Measurements from ENCODE around the gene C17orf113. TPM values are rescaled to one million over a fixed set of nuclear protein-coding genes. Genes with fewer than 3 reads are reported as not detected.
"Not testable (repeated sequence)": the region's sequence is repeated elsewhere in the genome, so short reads cannot be mapped to it uniquely, and the experiment has no call there.

The C17orf113 gene
- total and polyA plus RNA-seq, 5 donors from 2014 or later, result 0.09 to 0.46 (median 0.33) TPM

GRCh38 chr17:42016411-42016831, 34.0 kb downstream of the C17orf113 start:
- H3K4me1 ChIP-seq (ENCODE audit: control insufficient read depth, insufficient read depth, low read length, poor library complexity, severe bottlenecking), result peaks cover 53% of the 10 kb centered on the region
- DNase-seq, result peak in 2 of 3 donors; percentile 15 to 35

GRCh38 chr17:42013740-42014139, 36.7 kb downstream of the C17orf113 start:
- peak overlapping the region in 3 of 4 donors; percentile 34 to 56 (median 36) for H3K4me3 Mint-ChIP-seq
- not testable (repeated sequence) for H3K9me3 ChIP-seq (ENCODE audit: control insufficient read depth in 2 of 2, low read length in 2 of 2)

More at GRCh38 chr17:42016411-42016831, 34.0 kb downstream of the C17orf113 start:
- Histone ChIP-seq H3K36me3 (ENCODE audit: control insufficient read depth, insufficient read depth, low read length) (peaks cover 2% of the 10 kb centered on the region), H3K4me3 (ENCODE audit: low read depth, low read length) (peak overlapping the region; percentile 97), H3K27ac (ENCODE audit: insufficient read depth, low read length, poor library complexity, severe bottlenecking) (peak overlapping the region; percentile 91), H3K9me3 (ENCODE audit: control insufficient read depth in 2 of 2, low read length in 2 of 2) (no peaks in the 10 kb centered on the region), H3K27me3 (ENCODE audit: control insufficient read depth, insufficient read depth, low read length) (no peaks in the 10 kb centered on the region)
- no peaks in the 10 kb centered on the region for H3K36me3 Mint-ChIP-seq
- no peak for ATAC-seq (ENCODE audit: low read depth in 2 of 2)
- H3K27ac Mint-ChIP-seq, result peak overlapping the region; percentile 100
- H3K4me1 Mint-ChIP-seq, result peaks cover 17 to 82% (median 59%) of the 10 kb centered on the region in 4 donors
- H3K27me3 Mint-ChIP-seq, result peaks cover 6% of the 10 kb centered on the region
- peak overlapping the region; percentile 99 to 100 (median 100) for H3K4me3 Mint-ChIP-seq
- H3K9me3 Mint-ChIP-seq, result no peaks in the 10 kb centered on the region

GRCh38 chr17:42012363-42012762, 38.0 kb downstream of the C17orf113 start:
- not testable (repeated sequence) for H3K4me3 ChIP-seq (ENCODE audit: low read depth, low read length); DNase-seq; H3K27me3 ChIP-seq (ENCODE audit: control insufficient read depth, insufficient read depth, low read length); ATAC-seq (ENCODE audit: low read depth in 2 of 2); H3K9me3 ChIP-seq (ENCODE audit: control insufficient read depth in 2 of 2, low read length in 2 of 2); H3K27ac Mint-ChIP-seq; H3K27me3 Mint-ChIP-seq; H3K27ac ChIP-seq (ENCODE audit: insufficient read depth, low read length, poor library complexity, severe bottlenecking); H3K36me3 ChIP-seq (ENCODE audit: control insufficient read depth, insufficient read depth, low read length); H3K9me3 Mint-ChIP-seq
- peaks cover 38% of the 10 kb centered on the region for H3K4me1 ChIP-seq (ENCODE audit: control insufficient read depth, insufficient read depth, low read length, poor library complexity, severe bottlenecking)
- Mint-ChIP-seq H3K36me3 (peaks cover 12% of the 10 kb centered on the region), H3K4me1 (peaks cover 18 to 76% (median 56%) of the 10 kb centered on the region in 4 donors), H3K4me3 (peak overlapping the region in 1 of 4 donors; percentile 11)

More at GRCh38 chr17:42013740-42014139, 36.7 kb downstream of the C17orf113 start:
- not testable (repeated sequence) for H3K27me3 ChIP-seq (ENCODE audit: control insufficient read depth, insufficient read depth, low read length); H3K4me3 ChIP-seq (ENCODE audit: low read depth, low read length); H3K27me3 Mint-ChIP-seq; ATAC-seq (ENCODE audit: low read depth in 2 of 2); H3K9me3 Mint-ChIP-seq; H3K36me3 ChIP-seq (ENCODE audit: control insufficient read depth, insufficient read depth, low read length); DNase-seq
- peaks cover 46% of the 10 kb centered on the region for H3K4me1 ChIP-seq (ENCODE audit: control insufficient read depth, insufficient read depth, low read length, poor library complexity, severe bottlenecking)
- peaks cover 22 to 89% (median 65%) of the 10 kb centered on the region in 4 donors for H3K4me1 Mint-ChIP-seq
- H3K36me3 Mint-ChIP-seq, result peaks cover 12% of the 10 kb centered on the region
- H3K27ac Mint-ChIP-seq, result peak overlapping the region in 1 of 3 donors; percentile 80
- peak overlapping the region; percentile 53 for H3K27ac ChIP-seq (ENCODE audit: insufficient read depth, low read length, poor library complexity, severe bottlenecking)

DNA sequence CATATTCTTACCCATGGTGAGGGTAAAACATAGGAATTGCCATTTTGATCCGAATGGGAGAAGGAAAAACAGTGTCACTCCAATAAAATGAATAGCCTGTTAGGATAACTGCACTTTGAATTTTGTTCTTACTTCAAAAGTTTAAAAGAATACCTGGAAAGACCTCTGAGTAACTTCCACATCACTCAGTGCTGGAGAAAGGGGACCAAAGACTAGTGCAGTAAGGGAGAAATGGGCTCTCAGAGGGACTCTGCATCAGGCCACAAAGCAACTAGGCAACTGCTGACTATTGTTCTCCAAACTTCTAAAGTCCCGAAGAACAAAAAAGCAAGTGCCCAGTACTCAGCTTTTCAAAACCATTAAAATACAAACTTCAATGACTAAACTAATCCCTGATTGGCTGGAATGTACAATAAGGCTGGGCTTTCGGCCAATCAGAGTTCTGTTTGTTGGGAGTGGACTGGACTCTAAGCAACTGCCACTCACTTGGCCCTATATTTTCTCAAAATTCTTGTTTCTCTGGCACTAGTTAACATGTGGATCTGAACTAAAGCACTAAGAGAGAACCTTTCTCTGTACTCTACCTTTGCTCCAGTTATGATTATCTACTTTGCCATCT, 39.4 kb downstream of the C17orf113 start:
- no peak overlapping the region for H3K4me3 ChIP-seq (ENCODE audit: low read depth, low read length)
- H3K36me3 Mint-ChIP-seq, result peaks cover 15% of the 10 kb centered on the region
- no peaks in the 10 kb centered on the region for H3K27me3 ChIP-seq (ENCODE audit: control insufficient read depth, insufficient read depth, low read length)
- no peaks in the 10 kb centered on the region for H3K9me3 Mint-ChIP-seq
- DNase-seq (no peak), ATAC-seq (ENCODE audit: low read depth in 2 of 2) (no peak)
- H3K27ac Mint-ChIP-seq, result peak overlapping the region in 2 of 3 donors; percentile 32 to 56
- H3K27ac ChIP-seq (ENCODE audit: insufficient read depth, low read length, poor library complexity, severe bottlenecking), result no peak overlapping the region
- no peaks in the 10 kb centered on the region for H3K27me3 Mint-ChIP-seq
- no peaks in the 10 kb centered on the region for H3K9me3 ChIP-seq (ENCODE audit: control insufficient read depth in 2 of 2, low read length in 2 of 2)
- peak overlapping the region in 2 of 4 donors; percentile 24 to 79 for H3K4me3 Mint-ChIP-seq
- H3K4me1 ChIP-seq (ENCODE audit: control insufficient read depth, insufficient read depth, low read length, poor library complexity, severe bottlenecking), result peaks cover 30% of the 10 kb centered on the region
- H3K4me1 Mint-ChIP-seq, result peaks cover 18 to 68% (median 53%) of the 10 kb centered on the region in 4 donors
- peaks cover 10% of the 10 kb centered on the region for H3K36me3 ChIP-seq (ENCODE audit: control insufficient read depth, insufficient read depth, low read length)

DNA sequence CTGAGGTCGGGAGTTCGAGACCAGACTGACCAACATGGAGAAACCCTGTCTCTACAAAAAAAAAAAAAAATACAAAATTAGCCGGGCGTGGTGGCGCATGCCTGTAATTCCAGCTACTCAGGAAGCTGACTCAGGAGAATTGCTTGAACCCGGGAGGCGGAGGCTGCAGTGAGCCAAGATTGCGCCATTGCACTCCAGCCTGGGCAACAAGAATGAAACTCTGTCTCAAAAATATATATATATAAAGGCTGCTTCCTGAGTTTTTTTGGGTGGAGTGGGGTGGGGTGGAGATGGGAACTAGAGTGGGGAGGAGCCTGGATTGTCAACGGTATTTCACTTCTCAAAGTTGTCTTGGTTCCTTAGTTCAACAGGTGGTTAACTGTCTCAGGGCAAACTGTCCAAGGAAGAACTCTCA, 40.1 kb downstream of the C17orf113 start:
- not testable (repeated sequence) for H3K9me3 Mint-ChIP-seq; H3K9me3 ChIP-seq (ENCODE audit: control insufficient read depth in 2 of 2, low read length in 2 of 2); H3K27me3 ChIP-seq (ENCODE audit: control insufficient read depth, insufficient read depth, low read length); ATAC-seq (ENCODE audit: low read depth in 2 of 2); H3K27me3 Mint-ChIP-seq; H3K27ac ChIP-seq (ENCODE audit: insufficient read depth, low read length, poor library complexity, severe bottlenecking); H3K4me3 ChIP-seq (ENCODE audit: low read depth, low read length); DNase-seq
- H3K4me3 Mint-ChIP-seq, result peak overlapping the region in 1 of 4 donors; percentile 79
- peaks cover 25% of the 10 kb centered on the region for H3K4me1 ChIP-seq (ENCODE audit: control insufficient read depth, insufficient read depth, low read length, poor library complexity, severe bottlenecking)
- peaks cover 15 to 63% (median 51%) of the 10 kb centered on the region in 4 donors for H3K4me1 Mint-ChIP-seq
- peaks cover 15% of the 10 kb centered on the region for H3K36me3 Mint-ChIP-seq
- H3K36me3 ChIP-seq (ENCODE audit: control insufficient read depth, insufficient read depth, low read length), result peaks cover 10% of the 10 kb centered on the region
- H3K27ac Mint-ChIP-seq, result peak overlapping the region in 1 of 3 donors; percentile 56

DNA sequence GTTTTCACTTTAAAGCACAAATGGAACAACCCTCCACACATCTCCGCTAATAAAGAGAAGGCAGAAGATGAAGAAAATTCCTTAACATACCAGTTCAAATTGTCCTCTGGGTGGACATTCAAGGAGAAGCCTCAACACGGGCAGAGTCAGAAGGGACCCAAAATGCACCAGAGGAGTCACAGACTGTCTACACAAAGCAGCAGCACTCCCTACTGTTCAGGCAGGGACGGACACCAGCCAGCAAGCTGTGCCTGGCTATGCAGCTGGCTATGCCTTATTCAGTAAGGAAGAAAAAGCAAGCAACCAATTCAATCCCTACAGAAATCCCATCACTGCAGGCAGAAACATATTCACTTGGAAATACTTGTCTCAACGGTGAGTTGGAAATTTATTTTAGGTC, 41.2 kb downstream of the C17orf113 start:
- no peaks in the 10 kb centered on the region for H3K27me3 ChIP-seq (ENCODE audit: control insufficient read depth, insufficient read depth, low read length)
- no peak overlapping the region for H3K27ac ChIP-seq (ENCODE audit: insufficient read depth, low read length, poor library complexity, severe bottlenecking)
- no peaks in the 10 kb centered on the region for H3K9me3 Mint-ChIP-seq
- DNase-seq, result no peak
- peak overlapping the region in 2 of 3 donors; percentile 57 to 66 for H3K27ac Mint-ChIP-seq
- peak overlapping the region in 1 of 4 donors; percentile 5 for H3K4me3 Mint-ChIP-seq
- H3K4me1 ChIP-seq (ENCODE audit: control insufficient read depth, insufficient read depth, low read length, poor library complexity, severe bottlenecking), result peaks cover 19% of the 10 kb centered on the region
- ATAC-seq (ENCODE audit: low read depth in 2 of 2), result no peak
- no peak overlapping the region for H3K4me3 ChIP-seq (ENCODE audit: low read depth, low read length)
- H3K4me1 Mint-ChIP-seq, result peaks cover 17 to 68% (median 52%) of the 10 kb centered on the region in 4 donors
- H3K36me3 ChIP-seq (ENCODE audit: control insufficient read depth, insufficient read depth, low read length), result peaks cover 8% of the 10 kb centered on the region
- no peaks in the 10 kb centered on the region for H3K9me3 ChIP-seq (ENCODE audit: control insufficient read depth in 2 of 2, low read length in 2 of 2)
- peaks cover 15% of the 10 kb centered on the region for H3K36me3 Mint-ChIP-seq
- H3K27me3 Mint-ChIP-seq, result no peaks in the 10 kb centered on the region

- no peak overlapping the region for H3K4me3 ChIP-seq (ENCODE audit: low read depth, low read length)
- peaks cover 42% of the 10 kb centered on the region for H3K36me3 ChIP-seq (ENCODE audit: control insufficient read depth, insufficient read depth, low read length)
- Mint-ChIP-seq H3K4me1 (peaks cover 3 to 44% (median 30%) of the 10 kb centered on the region in 4 donors), H3K4me3 (no peak overlapping the region), H3K36me3 (peaks cover 33% of the 10 kb centered on the region), H3K9me3 (no peaks in the 10 kb centered on the region), H3K27me3 (no peaks in the 10 kb centered on the region), H3K27ac (no peak overlapping the region)
- H3K27ac ChIP-seq (ENCODE audit: insufficient read depth, low read length, poor library complexity, severe bottlenecking), result no peak overlapping the region
- ATAC-seq (ENCODE audit: low read depth in 2 of 2) (no peak), DNase-seq (no peak)
- H3K9me3 ChIP-seq (ENCODE audit: control insufficient read depth in 2 of 2, low read length in 2 of 2), result no peaks in the 10 kb centered on the region
- peaks cover 6% of the 10 kb centered on the region for H3K4me1 ChIP-seq (ENCODE audit: control insufficient read depth, insufficient read depth, low read length, poor library complexity, severe bottlenecking)
- no peaks in the 10 kb centered on the region for H3K27me3 ChIP-seq (ENCODE audit: control insufficient read depth, insufficient read depth, low read length)
Measured at GRCh38 chr17:42005166-42005565, 45.2 kb downstream of the C17orf113 start.

Data from CD4-positive, CD25-positive, alpha-beta regulatory T cell (primary cell).